DND-41 (cell line): Measurements from ENCODE around the gene RIBC1.
A peak's percentile ranks its signal among the peaks of the same experiment; 100 is the strongest.

Experiments used
- ATAC-seq: fragments of 200-7000 bp; cut with Tn5 transposase; 3 replicates; pipeline ENCODE4 v1.9.1; 2021; ENCODE audit warnings: low read depth; ENCODE audit not compliant: insufficient read depth
- DNase-seq: peaks from one replicate; pipeline ENCODE4 v3.0.0-alpha.2; 2020
- H2AFZ ChIP-seq: 2 replicates; pipeline ENCODE4 v1.6.0; 2012; ENCODE audit warnings: low read depth, low read length
- H3K27ac ChIP-seq: 2 replicates; pipeline ENCODE4 v1.5.1; 2012; ENCODE audit warnings: low read length, inconsistent platforms
- H3K27me3 ChIP-seq: fragments of 200-600 bp; sonication (generic); 2 replicates; pipeline ENCODE4 v1.6.0; 2012; ENCODE audit warnings: low read length, mild to moderate bottlenecking, inconsistent platforms; ENCODE audit not compliant: insufficient read depth, poor library complexity
- H3K36me3 ChIP-seq: 2 replicates; pipeline ENCODE4 v1.5.1; 2012; ENCODE audit warnings: low read length, inconsistent platforms; ENCODE audit not compliant: insufficient read depth
- H3K4me1 ChIP-seq: 2 replicates; pipeline ENCODE4 v1.5.1; 2012; ENCODE audit warnings: mild to moderate bottlenecking, low read length; ENCODE audit not compliant: insufficient read depth
- H3K4me2 ChIP-seq: 2 replicates; pipeline ENCODE4 v1.6.0; 2012; ENCODE audit warnings: mild to moderate bottlenecking, moderate library complexity, low read length, inconsistent platforms; ENCODE audit not compliant: insufficient read depth
- H3K4me3 ChIP-seq, 2 experiments: fragments of 200-600 bp in 1 of 2; shearing (Covaris generic) in 1 of 2; 2 replicates each; pipeline ENCODE4 v1.5.1; 2012 to 2016; ENCODE audit warnings: inconsistent platforms in 2 of 2, low read length in 2 of 2, mild to moderate bottlenecking in 2 of 2, low read depth in 1 of 2, moderate library complexity in 1 of 2
- H3K79me2 ChIP-seq: 2 replicates; pipeline ENCODE4 v1.6.0; 2012; ENCODE audit warnings: low read length, inconsistent platforms; ENCODE audit not compliant: insufficient read depth
- H3K9ac ChIP-seq: 2 replicates; pipeline ENCODE4 v1.6.0; 2012; ENCODE audit warnings: low read depth, mild to moderate bottlenecking, inconsistent platforms, low read length, moderate library complexity
- H3K9me3 ChIP-seq: 2 replicates; pipeline ENCODE4 v1.5.1; 2012; ENCODE audit warnings: low read length, moderate library complexity, mild to moderate bottlenecking, inconsistent platforms; ENCODE audit not compliant: insufficient read depth, severe bottlenecking
- H4K20me1 ChIP-seq: 2 replicates; pipeline ENCODE4 v1.6.0; 2012; ENCODE audit warnings: low read length; ENCODE audit not compliant: insufficient read depth
- CTCF ChIP-seq: IDR thresholded peaks from 2 replicates; pipeline ENCODE4 v1.5.1; 2012; ENCODE audit warnings: borderline replicate concordance, low read length, moderate library complexity, mild to moderate bottlenecking; ENCODE audit not compliant: poor library complexity, severe bottlenecking; ENCODE audit errors: extremely low read depth
- EZH2 ChIP-seq: IDR thresholded peaks from 3 replicates; pipeline ENCODE4 v1.6.1; 2012; ENCODE audit warnings: borderline replicate concordance, low read depth, mild to moderate bottlenecking, moderate library complexity, low read length, inconsistent platforms; ENCODE audit not compliant: severe bottlenecking

The RIBC1 gene

GRCh38 chrX:53476371-53476770, 53.7 kb downstream of the RIBC1 start:
- Histone ChIP-seq H3K27ac (no peak overlapping the region), H4K20me1 (no peaks in the 10 kb centered on the region), H3K4me2 (no peak overlapping the region), H2AFZ (no peak overlapping the region), H3K36me3 (no peaks in the 10 kb centered on the region), H3K79me2 (no peaks in the 10 kb centered on the region), H3K4me1 (no peaks in the 10 kb centered on the region), H3K9me3 (no peaks in the 10 kb centered on the region), H3K27me3 (no peaks in the 10 kb centered on the region), H3K4me3 (no peak overlapping the region), H3K9ac (no peak overlapping the region)
- no peak for TF ChIP-seq CTCF
- TF ChIP-seq EZH2, result no peak
- ATAC-seq (no peak), DNase-seq (no peak)

- Histone ChIP-seq H3K9ac (no peak overlapping the region), H3K4me3 (no peak overlapping the region), H3K27me3 (no peaks in the 10 kb centered on the region), H3K4me2 (no peak overlapping the region), H3K36me3 (no peaks in the 10 kb centered on the region), H2AFZ (no peak overlapping the region), H4K20me1 (no peaks in the 10 kb centered on the region), H3K9me3 (no peaks in the 10 kb centered on the region), H3K27ac (no peak overlapping the region), H3K4me1 (no peaks in the 10 kb centered on the region), H3K79me2 (no peaks in the 10 kb centered on the region)
- ATAC-seq (peak; percentile 68), DNase-seq (peak; percentile 7)
- TF ChIP-seq EZH2, result no peak
- TF ChIP-seq CTCF, result no peak
Observed at GRCh38 chrX:53479301-53479700, 56.6 kb downstream of the RIBC1 start.
